ENCODE measurements around the gene FAM107A.

DNA sequence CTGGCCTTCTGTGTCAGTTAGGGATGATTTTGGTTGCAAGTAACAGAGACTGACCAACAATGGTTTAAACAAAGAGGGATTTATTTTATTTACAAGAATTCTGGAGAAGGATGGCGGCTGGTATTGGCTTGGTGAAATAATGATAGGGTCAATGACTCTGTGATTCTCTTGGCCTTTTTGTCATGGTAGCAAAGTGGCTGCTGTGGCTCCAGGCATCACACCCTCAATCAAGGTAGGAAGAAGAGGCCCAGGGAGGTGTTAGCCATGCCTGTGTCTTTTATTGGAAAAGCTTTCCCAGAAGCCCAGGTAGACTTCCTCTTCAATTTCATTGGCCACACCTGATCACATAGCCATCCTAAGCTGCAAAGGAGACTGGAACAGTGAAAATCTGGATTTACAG is 13.1 kb downstream of the FAM107A start:
- TF ChIP-seq BRD4 (CRISPR knock-in tag; IDR thresholded peaks at IDR 0.05) (no peak), GABPA (IDR thresholded peaks at IDR 0.05; ENCODE audit: low read depth, low read length) (no peak), GABPA (CRISPR knock-in tag; IDR thresholded peaks at IDR 0.05; ENCODE audit: low read depth) (no peak), SMARCE1 (IDR thresholded peaks at IDR 0.05; ENCODE audit: borderline replicate concordance) (no peak), SP4 (CRISPR knock-in tag; IDR thresholded peaks at IDR 0.05) (no peak), ZKSCAN1 (IDR thresholded peaks at IDR 0.05; ENCODE audit: low read length) (no peak), MTA1 (CRISPR knock-in tag; IDR thresholded peaks at IDR 0.05; ENCODE audit: borderline replicate concordance) (no peak), ARNTL (CRISPR knock-in tag; IDR thresholded peaks at IDR 0.05) (no peak), ZBTB20 (CRISPR knock-in tag; IDR thresholded peaks at IDR 0.05; ENCODE audit: borderline replicate concordance, low read depth) (no peak), ELF1 (CRISPR knock-in tag; IDR thresholded peaks at IDR 0.05) (no peak)
- TF ChIP-seq, protein P1, sequence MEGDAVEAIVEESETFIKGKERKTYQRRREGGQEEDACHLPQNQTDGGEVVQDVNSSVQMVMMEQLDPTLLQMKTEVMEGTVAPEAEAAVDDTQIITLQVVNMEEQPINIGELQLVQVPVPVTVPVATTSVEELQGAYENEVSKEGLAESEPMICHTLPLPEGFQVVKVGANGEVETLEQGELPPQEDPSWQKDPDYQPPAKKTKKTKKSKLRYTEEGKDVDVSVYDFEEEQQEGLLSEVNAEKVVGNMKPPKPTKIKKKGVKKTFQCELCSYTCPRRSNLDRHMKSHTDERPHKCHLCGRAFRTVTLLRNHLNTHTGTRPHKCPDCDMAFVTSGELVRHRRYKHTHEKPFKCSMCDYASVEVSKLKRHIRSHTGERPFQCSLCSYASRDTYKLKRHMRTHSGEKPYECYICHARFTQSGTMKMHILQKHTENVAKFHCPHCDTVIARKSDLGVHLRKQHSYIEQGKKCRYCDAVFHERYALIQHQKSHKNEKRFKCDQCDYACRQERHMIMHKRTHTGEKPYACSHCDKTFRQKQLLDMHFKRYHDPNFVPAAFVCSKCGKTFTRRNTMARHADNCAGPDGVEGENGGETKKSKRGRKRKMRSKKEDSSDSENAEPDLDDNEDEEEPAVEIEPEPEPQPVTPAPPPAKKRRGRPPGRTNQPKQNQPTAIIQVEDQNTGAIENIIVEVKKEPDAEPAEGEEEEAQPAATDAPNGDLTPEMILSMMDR (CRISPR knock-in tag; IDR thresholded peaks at IDR 0.05) = no peak
- TF ChIP-seq, protein P2, sequence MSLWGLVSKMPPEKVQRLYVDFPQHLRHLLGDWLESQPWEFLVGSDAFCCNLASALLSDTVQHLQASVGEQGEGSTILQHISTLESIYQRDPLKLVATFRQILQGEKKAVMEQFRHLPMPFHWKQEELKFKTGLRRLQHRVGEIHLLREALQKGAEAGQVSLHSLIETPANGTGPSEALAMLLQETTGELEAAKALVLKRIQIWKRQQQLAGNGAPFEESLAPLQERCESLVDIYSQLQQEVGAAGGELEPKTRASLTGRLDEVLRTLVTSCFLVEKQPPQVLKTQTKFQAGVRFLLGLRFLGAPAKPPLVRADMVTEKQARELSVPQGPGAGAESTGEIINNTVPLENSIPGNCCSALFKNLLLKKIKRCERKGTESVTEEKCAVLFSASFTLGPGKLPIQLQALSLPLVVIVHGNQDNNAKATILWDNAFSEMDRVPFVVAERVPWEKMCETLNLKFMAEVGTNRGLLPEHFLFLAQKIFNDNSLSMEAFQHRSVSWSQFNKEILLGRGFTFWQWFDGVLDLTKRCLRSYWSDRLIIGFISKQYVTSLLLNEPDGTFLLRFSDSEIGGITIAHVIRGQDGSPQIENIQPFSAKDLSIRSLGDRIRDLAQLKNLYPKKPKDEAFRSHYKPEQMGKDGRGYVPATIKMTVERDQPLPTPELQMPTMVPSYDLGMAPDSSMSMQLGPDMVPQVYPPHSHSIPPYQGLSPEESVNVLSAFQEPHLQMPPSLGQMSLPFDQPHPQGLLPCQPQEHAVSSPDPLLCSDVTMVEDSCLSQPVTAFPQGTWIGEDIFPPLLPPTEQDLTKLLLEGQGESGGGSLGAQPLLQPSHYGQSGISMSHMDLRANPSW (CRISPR knock-in tag; IDR thresholded peaks at IDR 0.05; ENCODE audit: borderline replicate concordance) = no peak

Data from HepG2 (cell line).